ENCODE measurements around the gene SULT1C4.
"Not testable (repeated sequence)": the region's sequence is repeated elsewhere in the genome, so short reads cannot be mapped to it uniquely, and the experiment has no call there.

Gene SULT1C4

GRCh38 chr2:108377815-108378630, at the start of gene SULT1C4:
TSS of gene SULT1C4 (plus strand) at chr2:108377954. CDS start at chr2:108378338, 384 bp downstream.
- DNase-seq (ENCODE audit: low read depth), result no peak

GRCh38 chr2:108329771-108330170, 48.0 kb upstream of the SULT1C4 start:
- DNase-seq (ENCODE audit: low read depth), result no peak

- DNase-seq (ENCODE audit: low read depth), result no peak
Measured at GRCh38 chr2:108330979-108331378, 46.8 kb upstream of the SULT1C4 start.

- no peak for DNase-seq (ENCODE audit: low read depth)
Measured at GRCh38 chr2:108345951-108346350, 31.8 kb upstream of the SULT1C4 start.

- no peak for DNase-seq (ENCODE audit: low read depth)
Measured at GRCh38 chr2:108346827-108347226, 30.9 kb upstream of the SULT1C4 start.

- DNase-seq (ENCODE audit: low read depth), result no peak
Measured at GRCh38 chr2:108347786-108348185, 30.0 kb upstream of the SULT1C4 start.

GRCh38 chr2:108348816-108349570, 28.8 kb upstream of the SULT1C4 start:
- DNase-seq (ENCODE audit: low read depth), result no peak

- DNase-seq (ENCODE audit: low read depth), result no peak
Measured at GRCh38 chr2:108349571-108349928, 28.2 kb upstream of the SULT1C4 start.

GRCh38 chr2:108351889-108352288, 25.9 kb upstream of the SULT1C4 start:
- DNase-seq (ENCODE audit: low read depth), result no peak

- no peak for DNase-seq (ENCODE audit: low read depth)
Measured at GRCh38 chr2:108354136-108354535, 23.6 kb upstream of the SULT1C4 start.

- no peak for DNase-seq (ENCODE audit: low read depth)
Measured at GRCh38 chr2:108355906-108356734, 21.6 kb upstream of the SULT1C4 start.

GRCh38 chr2:108359336-108359735, 18.4 kb upstream of the SULT1C4 start:
- DNase-seq (ENCODE audit: low read depth), result not testable (repeated sequence)

GRCh38 chr2:108360776-108361468, 16.8 kb upstream of the SULT1C4 start:
- DNase-seq (ENCODE audit: low read depth), result no peak

GRCh38 chr2:108363024-108363907, 14.5 kb upstream of the SULT1C4 start:
- DNase-seq (ENCODE audit: low read depth), result no peak

- DNase-seq (ENCODE audit: low read depth), result no peak
Measured at GRCh38 chr2:108363908-108364225, 13.9 kb upstream of the SULT1C4 start.

- no peak for DNase-seq (ENCODE audit: low read depth)
Measured at GRCh38 chr2:108364676-108365297, 13.0 kb upstream of the SULT1C4 start.

- no peak for DNase-seq (ENCODE audit: low read depth)
Measured at GRCh38 chr2:108365656-108366055, 12.1 kb upstream of the SULT1C4 start.

GRCh38 chr2:108367014-108367413, 10.7 kb upstream of the SULT1C4 start:
- no peak for DNase-seq (ENCODE audit: low read depth)

GRCh38 chr2:108367561-108368175, 10.1 kb upstream of the SULT1C4 start:
- no peak for DNase-seq (ENCODE audit: low read depth)

GRCh38 chr2:108369153-108369552, 8.6 kb upstream of the SULT1C4 start:
- DNase-seq (ENCODE audit: low read depth), result no peak
